22Rv1 (cell line): ENCODE measurements around the gene LGI4.

ENCODE experiments used
- H3K27ac ChIP-seq: fragments of 450-650 bp; 2 replicates; pipeline ENCODE4 v1.5.1; 2017
- CTCF ChIP-seq: fragments of 450-650 bp; IDR thresholded peaks from 2 replicates; pipeline ENCODE4 v1.5.1; 2017; ENCODE audit warnings: mild to moderate bottlenecking
- ZFX ChIP-seq: fragments of 450-650 bp; IDR thresholded peaks from 2 replicates; pipeline ENCODE4 v1.6.1; 2017; ENCODE audit warnings: antibody characterized with exemption, borderline replicate concordance

The LGI4 gene

GRCh38 chr19:35099897-35100275, 35.0 kb downstream of the LGI4 start:
- H3K27ac ChIP-seq, result no peak overlapping the region
- TF ChIP-seq ZFX, result no peak

- TF ChIP-seq CTCF (no peak), ZFX (no peak)
- H3K27ac ChIP-seq, result no peak overlapping the region
Observed at GRCh38 chr19:35099155-35099896, 35.5 kb downstream of the LGI4 start.

- H3K27ac ChIP-seq, result no peak overlapping the region
- no peak for TF ChIP-seq CTCF
- TF ChIP-seq ZFX, result no peak
Observed at GRCh38 chr19:35098413-35099049, 36.3 kb downstream of the LGI4 start.

- TF ChIP-seq ZFX (no peak), CTCF (no peak)
- no peak overlapping the region for H3K27ac ChIP-seq
Observed at GRCh38 chr19:35095667-35096368, 39.0 kb downstream of the LGI4 start.

GRCh38 chr19:35094656-35095055, 40.2 kb downstream of the LGI4 start:
- H3K27ac ChIP-seq, result no peak overlapping the region
- TF ChIP-seq CTCF (no peak), ZFX (no peak)

- TF ChIP-seq CTCF, result no peak
- TF ChIP-seq ZFX, result no peak
- no peak overlapping the region for H3K27ac ChIP-seq
Observed at GRCh38 chr19:35093941-35094647, 40.8 kb downstream of the LGI4 start.

- H3K27ac ChIP-seq, result no peak overlapping the region
- TF ChIP-seq ZFX (no peak), CTCF (no peak)
Observed at GRCh38 chr19:35093430-35093829, 41.4 kb downstream of the LGI4 start.
